Muscle of arm (tissue), 14 donors: ENCODE data around the gene SMNDC1. TPM values are rescaled to one million over a fixed set of nuclear protein-coding genes. Genes with fewer than 3 reads are reported as not detected.

Experiments used
- DNase-seq: peaks from one replicate; pipeline ENCODE4 v3.0.0-alpha.2; 2013
- long read RNA-seq, 11 donors: transcript quantifications; one replicate each; lab custom pipeline, GENCODE V29; 2026
- polyA plus RNA-seq, 12 donors: library from polyadenylated mRNA; unstranded; fragments of 120-200 nt; gene quantifications; one replicate each; pipeline ENCODE4 v1.2.1, GENCODE V29; 2013; ENCODE audit not compliant: insufficient read length in 12 of 12

Gene SMNDC1
- 10 to 100 TPM in 11 of 12 donors, not detected in 1; 33.2 to 53.4 (median 38.6) TPM for polyA plus RNA-seq
- long read RNA-seq, donor 1, full-length matches to known transcripts = 8 of 8 reads
- long read RNA-seq, donor 1, partial matches to known transcripts = 0 of 8 reads
- long read RNA-seq, donor 1, other reads (novel, unspliced or antisense) = 0 of 8 reads
- long read RNA-seq, donor 2, full-length matches to known transcripts = 10 of 10 reads
- long read RNA-seq, donor 2, partial matches to known transcripts = 0 of 10 reads
- long read RNA-seq, donor 2, other reads (novel, unspliced or antisense) = 0 of 10 reads
- long read RNA-seq, donor 3, full-length matches to known transcripts = 2 of 2 reads
- long read RNA-seq, donor 3, partial matches to known transcripts = 0 of 2 reads
- long read RNA-seq, donor 3, other reads (novel, unspliced or antisense) = 0 of 2 reads
- long read RNA-seq, donor 4, full-length matches to known transcripts = 4 of 4 reads
- long read RNA-seq, donor 4, partial matches to known transcripts = 0 of 4 reads
- long read RNA-seq, donor 4, other reads (novel, unspliced or antisense) = 0 of 4 reads
- long read RNA-seq, donor 5 = 0 reads
- long read RNA-seq, donor 6, full-length matches to known transcripts = 7 of 7 reads
- long read RNA-seq, donor 6, partial matches to known transcripts = 0 of 7 reads
- long read RNA-seq, donor 6, other reads (novel, unspliced or antisense) = 0 of 7 reads
- long read RNA-seq, donor 7, full-length matches to known transcripts = 6 of 6 reads
- long read RNA-seq, donor 7, partial matches to known transcripts = 0 of 6 reads
- long read RNA-seq, donor 7, other reads (novel, unspliced or antisense) = 0 of 6 reads
- long read RNA-seq, donor 8, full-length matches to known transcripts = 7 of 18 reads
- long read RNA-seq, donor 8, partial matches to known transcripts = 11 of 18 reads
- long read RNA-seq, donor 8, other reads (novel, unspliced or antisense) = 0 of 18 reads
- long read RNA-seq, donor 9, full-length matches to known transcripts = 5 of 5 reads
- long read RNA-seq, donor 9, partial matches to known transcripts = 0 of 5 reads
- long read RNA-seq, donor 9, other reads (novel, unspliced or antisense) = 0 of 5 reads
- long read RNA-seq, donor 10, full-length matches to known transcripts = 8 of 8 reads
- long read RNA-seq, donor 10, partial matches to known transcripts = 0 of 8 reads
- long read RNA-seq, donor 10, other reads (novel, unspliced or antisense) = 0 of 8 reads
- long read RNA-seq, donor 11, full-length matches to known transcripts = 7 of 7 reads
- long read RNA-seq, donor 11, partial matches to known transcripts = 0 of 7 reads
- long read RNA-seq, donor 11, other reads (novel, unspliced or antisense) = 0 of 7 reads

GRCh38 chr10:110304780-110305421 is at the start of gene SMNDC1:
Gene SMNDC1 (minus strand): TSS chr10:110304920. CDS start chr10:110303587, 1,333 bp downstream.
- DNase-seq = peak; percentile 99

- peak; percentile 45 for DNase-seq
Measured at GRCh38 chr10:110354322-110354766, 49.6 kb upstream of the SMNDC1 start.

GRCh38 chr10:110353244-110354119 is 48.8 kb upstream of the SMNDC1 start:
- DNase-seq = no peak

GRCh38 chr10:110352930-110353243 is 48.2 kb upstream of the SMNDC1 start:
- DNase-seq = no peak

GRCh38 chr10:110350812-110351211 is 46.1 kb upstream of the SMNDC1 start:
- no peak for DNase-seq

- no peak for DNase-seq
Measured at GRCh38 chr10:110349831-110350230, 45.1 kb upstream of the SMNDC1 start.

- no peak for DNase-seq
Measured at GRCh38 chr10:110349386-110349785, 44.7 kb upstream of the SMNDC1 start.

- DNase-seq = no peak
Measured at GRCh38 chr10:110348336-110348735, 43.6 kb upstream of the SMNDC1 start.

GRCh38 chr10:110346914-110347313 is 42.2 kb upstream of the SMNDC1 start:
- no peak for DNase-seq

- no peak for DNase-seq
Measured at GRCh38 chr10:110345286-110345685, 40.6 kb upstream of the SMNDC1 start.

GRCh38 chr10:110344622-110345021 is 39.9 kb upstream of the SMNDC1 start:
- no peak for DNase-seq

- DNase-seq = no peak
Measured at GRCh38 chr10:110343947-110344346, 39.2 kb upstream of the SMNDC1 start.

GRCh38 chr10:110340816-110341215 is 36.1 kb upstream of the SMNDC1 start:
- DNase-seq = no peak

GRCh38 chr10:110340122-110340521 is 35.4 kb upstream of the SMNDC1 start:
- DNase-seq = no peak

GRCh38 chr10:110337906-110338305 is 33.2 kb upstream of the SMNDC1 start:
- no peak for DNase-seq

GRCh38 chr10:110337401-110337800 is 32.7 kb upstream of the SMNDC1 start:
- no peak for DNase-seq

GRCh38 chr10:110336111-110336721 is 31.5 kb upstream of the SMNDC1 start:
- peak; percentile 70 for DNase-seq

GRCh38 chr10:110335314-110336064 is 30.8 kb upstream of the SMNDC1 start:
- DNase-seq = no peak
